ENCODE data around the gene SCO2.

GRCh38 chr22:50544746-50545253 is 19.4 kb upstream of the SCO2 start:
- TF ChIP-seq CTCF (conservative IDR thresholded peaks at IDR 0.05; ENCODE audit: low read depth, low read length) (no peak), SMC3 (IDR thresholded peaks at IDR 0.05; ENCODE audit: low read depth, low read length) (no peak), CEBPB (IDR thresholded peaks at IDR 0.05; ENCODE audit: low read depth, low read length) (no peak), POLR2A (IDR thresholded peaks at IDR 0.05; ENCODE audit: low read depth, low read length) (no peak), USF2 (IDR thresholded peaks at IDR 0.05; ENCODE audit: low read depth, low read length) (no peak), RCOR1 (IDR thresholded peaks at IDR 0.05; ENCODE audit: insufficient replicate concordance, low read length) (no peak), MAFK (IDR thresholded peaks at IDR 0.05; ENCODE audit: low read depth, low read length) (no peak), NFE2L2 (IDR thresholded peaks at IDR 0.05; ENCODE audit: low read depth, low read length) (no peak), MXI1 (IDR thresholded peaks at IDR 0.05; ENCODE audit: borderline replicate concordance, low read depth, low read length) (no peak), ELK1 (IDR thresholded peaks at IDR 0.05; ENCODE audit: borderline replicate concordance, low read depth, low read length) (no peak), RFX5 (IDR thresholded peaks at IDR 0.05; ENCODE audit: low read depth, low read length) (no peak), RAD21 (IDR thresholded peaks at IDR 0.05; ENCODE audit: low read length) (no peak), BHLHE40 (IDR thresholded peaks at IDR 0.05; ENCODE audit: low read depth, low read length) (no peak)
